HG02763 (cell line): ENCODE measurements around the gene COX6B2.

Experiments used
- ATAC-seq: cut with Tn5 transposase; IDR thresholded peaks from one replicate; pipeline ENCODE4 v1.9.1; 2021; ENCODE audit warnings: mild to moderate bottlenecking, moderate library complexity; ENCODE audit not compliant: unreplicated experiment

The COX6B2 gene

GRCh38 chr19:55383279-55384130 lies 29.0 kb upstream of the COX6B2 start:
- no peak for ATAC-seq

- ATAC-seq = no peak
Observed at GRCh38 chr19:55382522-55383054, 28.1 kb upstream of the COX6B2 start.

GRCh38 chr19:55382013-55382412 lies 27.5 kb upstream of the COX6B2 start:
- ATAC-seq = no peak

- no peak for ATAC-seq
Observed at GRCh38 chr19:55379174-55379573, 24.7 kb upstream of the COX6B2 start.

- no peak for ATAC-seq
Observed at GRCh38 chr19:55377356-55378131, 23.0 kb upstream of the COX6B2 start.

GRCh38 chr19:55376241-55376933 lies 21.9 kb upstream of the COX6B2 start, which contains the start of gene TMEM190:
TMEM190 (plus strand) TSS chr19:55376826; CDS start chr19:55376854, 28 bp downstream.
- no peak for ATAC-seq

GRCh38 chr19:55373993-55374757 lies 19.7 kb upstream of the COX6B2 start:
- no peak for ATAC-seq

- no peak for ATAC-seq
Observed at GRCh38 chr19:55373306-55373992, 18.9 kb upstream of the COX6B2 start.

GRCh38 chr19:55372316-55373081 lies 18.0 kb upstream of the COX6B2 start:
- no peak for ATAC-seq

- ATAC-seq = no peak
Observed at GRCh38 chr19:55370305-55370988, 15.9 kb upstream of the COX6B2 start, which contains the start of gene IL11. IL11 (minus strand) TSS chr19:55370463; CDS start chr19:55370310, 153 bp downstream.

- no peak for ATAC-seq
Observed at GRCh38 chr19:55369653-55370304, 15.3 kb upstream of the COX6B2 start.

GRCh38 chr19:55368701-55369563 lies 14.4 kb upstream of the COX6B2 start:
- ATAC-seq = no peak

GRCh38 chr19:55368106-55368505 lies 13.6 kb upstream of the COX6B2 start:
- no peak for ATAC-seq

GRCh38 chr19:55366790-55367189 lies 12.3 kb upstream of the COX6B2 start:
- no peak for ATAC-seq

- no peak for ATAC-seq
Observed at GRCh38 chr19:55365964-55366363, 11.4 kb upstream of the COX6B2 start.

GRCh38 chr19:55365245-55365644 lies 10.7 kb upstream of the COX6B2 start:
- no peak for ATAC-seq
